GM23248 (cell line): ENCODE measurements around the gene DOK1.

Experiments
- EZH2 ChIP-seq: fragments of 200-600 bp; sonication (generic); IDR thresholded peaks from 2 replicates; pipeline ENCODE4 v1.6.1; 2018; ENCODE audit warnings: antibody characterized with exemption, mild to moderate bottlenecking; ENCODE audit not compliant: insufficient read depth, poor library complexity, severe bottlenecking
- EZH2phosphoT487 ChIP-seq: fragments of 200-600 bp; sonication (generic); IDR thresholded peaks from 2 replicates; pipeline ENCODE4 v1.6.1; 2018; ENCODE audit warnings: antibody characterized with exemption, moderate library complexity, mild to moderate bottlenecking, low read depth; ENCODE audit not compliant: insufficient read depth

DNA sequence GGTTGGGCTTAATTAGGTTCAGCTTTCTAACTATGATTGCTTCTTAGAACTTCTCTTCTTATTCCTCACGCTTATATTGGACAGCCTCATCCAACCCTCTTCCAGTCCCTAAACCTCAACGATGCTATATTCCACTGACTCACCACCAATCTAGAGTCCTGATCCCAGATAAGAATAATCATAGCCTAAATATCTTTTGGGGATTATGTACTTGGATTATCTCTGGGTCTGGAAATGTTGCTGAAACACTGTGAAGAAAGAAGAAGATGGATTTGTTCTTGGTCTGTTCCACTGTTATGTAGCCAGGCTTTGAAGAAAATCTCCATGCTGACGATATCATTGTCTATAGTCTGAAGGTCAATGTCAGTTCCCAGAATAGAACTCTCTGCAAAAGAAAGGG, 26.9 kb downstream of the DOK1 start:
- TF ChIP-seq EZH2 = no peak
- no peak for TF ChIP-seq EZH2phosphoT487
